ENCODE measurements around the gene SMO. TPM values are rescaled to one million over a fixed set of nuclear protein-coding genes. Genes with fewer than 3 reads are reported as not detected.

SMO gene
- total and polyA plus RNA-seq, 2 donors (not counting 3 experiments of a cell fraction or from before 2014, with no cell fraction given): 13.2 to 16.5 TPM

DNA sequence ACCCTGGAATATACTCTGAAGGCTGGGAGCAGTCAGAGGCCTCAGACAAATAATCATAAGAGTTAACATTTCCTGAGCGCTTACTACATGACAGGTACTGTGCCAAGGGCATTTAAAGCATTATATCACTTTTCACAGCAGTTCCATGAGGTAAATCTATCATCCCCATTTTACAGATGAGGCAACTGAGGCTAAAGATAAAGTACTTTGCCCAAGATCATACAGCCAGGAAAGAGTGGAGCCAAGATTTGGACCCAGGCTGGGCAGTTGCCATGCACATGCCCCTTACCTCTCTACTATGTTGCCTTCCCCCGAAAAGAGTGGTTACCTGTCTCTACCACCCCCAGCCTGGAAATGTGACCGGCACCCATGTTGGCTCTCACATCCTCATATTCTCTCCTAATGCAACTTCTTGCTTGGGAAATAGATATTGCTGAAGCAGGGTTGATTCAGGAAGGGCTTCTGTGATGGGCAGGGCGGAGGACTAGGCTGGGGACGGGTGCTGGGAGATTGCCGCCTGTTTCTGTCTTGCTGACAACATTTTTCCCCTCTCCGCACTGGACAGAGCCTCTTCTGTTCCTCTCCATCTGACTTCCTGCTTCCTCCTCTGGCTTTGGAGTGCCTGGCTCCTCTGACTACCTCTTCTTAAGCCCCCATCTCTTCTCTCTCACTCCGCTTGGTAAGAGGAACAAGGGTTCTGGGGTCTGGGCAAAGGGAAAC is 13.8 kb downstream of the SMO start:
- no peaks in the 10 kb centered on the region for H4K20me1 ChIP-seq (replicated peaks; ENCODE audit: control insufficient read depth, extremely low read depth, insufficient read depth, low read length)
- TF ChIP-seq EZH2 (IDR thresholded peaks at IDR 0.05; ENCODE audit: borderline replicate concordance, low read depth, low read length, severe bottlenecking) (no peak), POLR2AphosphoS5 (IDR thresholded peaks at IDR 0.05; ENCODE audit: insufficient read depth, low read depth, low read length) (no peak), JUN (IDR thresholded peaks at IDR 0.05; ENCODE audit: borderline replicate concordance, insufficient read depth, insufficient read length, low read depth) (no peak), FOS (IDR thresholded peaks at IDR 0.05; ENCODE audit: borderline replicate concordance, insufficient read depth, low read length) (no peak), GATA2 (IDR thresholded peaks at IDR 0.05; ENCODE audit: insufficient read depth, insufficient read length, low read depth, low read length) (no peak), POLR2A (IDR thresholded peaks at IDR 0.05; ENCODE audit: low read depth, low read length) (no peak)
- no peak overlapping the region for H3K4me2 ChIP-seq (ENCODE audit: insufficient read depth, low read length)
- H3K36me3 ChIP-seq (ENCODE audit: control insufficient read depth in 2 of 2, extremely low read depth in 1 of 2, insufficient read depth in 2 of 2, low read length in 2 of 2): peaks cover 0 to 2% of the 10 kb centered on the region in 2 experiments
- H3K9ac ChIP-seq (replicated peaks; ENCODE audit: extremely low read depth, insufficient read depth, low read length): no peak overlapping the region
- H3K9me1 ChIP-seq (replicated peaks; ENCODE audit: control insufficient read depth, extremely low read depth, insufficient read depth, low read length): no peaks in the 10 kb centered on the region
- DNase-seq (ENCODE audit: low read depth, low spot score): no peak
- FAIRE-seq: no peak
- dilution Hi-C loops (cut with MboI; ENCODE audit: extremely low pct_ligation_motif_present, low sequenced_read_pairs) (no loop called here), intact Hi-C loops (cut with micrococcal nuclease) (no loop called here)
- H3K27ac ChIP-seq (ENCODE audit: insufficient read depth, low read depth, low read length): no peak overlapping the region
- POLR2A ChIA-PET: no interaction called here
- H3K27me3 ChIP-seq (ENCODE audit: control insufficient read depth in 2 of 2, insufficient read depth in 2 of 2, low read length in 2 of 2): no peaks in the 10 kb centered on the region
- CTCF ChIA-PET: interaction anchor here (3.0 kb wide), 1 partner anchor 38 kb away, joined by 18 read pairs; no protein-coding TSS in a partner anchor
- no TSS peak for BruUV-seq (replicated peaks)
- H3K4me3 ChIP-seq (replicated peaks in 1 of 3; ENCODE audit: insufficient read depth in 1 of 3, low read depth in 1 of 3, low read length in 3 of 3): no peak overlapping the region
- H3K9me3 ChIP-seq (replicated peaks; ENCODE audit: control insufficient read depth, insufficient read depth, low read length): no peaks in the 10 kb centered on the region
- H2AFZ ChIP-seq (ENCODE audit: low read depth, low read length): no peak overlapping the region
- H3K4me1 ChIP-seq (ENCODE audit: control insufficient read depth, extremely low read depth, insufficient read depth, low read length): no peaks in the 10 kb centered on the region
- H3K79me2 ChIP-seq (ENCODE audit: control insufficient read depth, insufficient read depth, low read length): no peaks in the 10 kb centered on the region

DNA sequence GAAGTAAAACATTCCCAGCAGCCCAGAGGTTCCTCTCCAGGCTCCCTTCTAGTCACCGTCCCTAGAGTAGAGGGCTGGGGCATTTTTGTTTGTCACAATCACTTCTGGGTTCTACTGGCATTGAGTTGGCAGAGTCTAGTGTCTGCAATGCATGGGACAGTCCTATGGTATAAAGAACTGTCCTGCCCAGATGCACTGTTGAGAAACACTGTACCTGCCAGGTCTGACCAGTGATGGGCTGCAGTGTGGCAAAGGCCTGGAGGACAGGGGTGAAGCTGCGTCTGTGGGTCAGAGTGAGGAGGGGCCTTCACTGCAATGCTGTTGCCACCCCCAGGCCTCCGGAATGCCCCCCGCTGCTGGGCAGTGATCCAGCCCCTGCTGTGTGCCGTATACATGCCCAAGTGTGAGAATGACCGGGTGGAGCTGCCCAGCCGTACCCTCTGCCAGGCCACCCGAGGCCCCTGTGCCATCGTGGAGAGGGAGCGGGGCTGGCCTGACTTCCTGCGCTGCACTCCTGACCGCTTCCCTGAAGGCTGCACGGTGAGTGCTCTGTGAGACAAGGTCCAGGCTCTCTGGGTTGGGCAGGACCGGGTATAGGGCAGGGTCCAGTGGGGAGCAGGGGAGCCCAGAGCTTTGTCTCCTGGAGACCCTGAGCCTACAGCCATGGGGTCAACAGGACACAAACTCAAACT is 14.8 kb downstream of the SMO start:
- no peaks in the 10 kb centered on the region for H4K20me1 ChIP-seq (replicated peaks; ENCODE audit: control insufficient read depth, extremely low read depth, insufficient read depth, low read length)
- no peak overlapping the region for H3K4me2 ChIP-seq (ENCODE audit: insufficient read depth, low read length)

More for the DNA sequence above, 14.8 kb downstream of the SMO start:
- Histone ChIP-seq H3K27ac (ENCODE audit: insufficient read depth, low read depth, low read length) (no peak overlapping the region), H2AFZ (ENCODE audit: low read depth, low read length) (no peak overlapping the region), H3K4me1 (ENCODE audit: control insufficient read depth, extremely low read depth, insufficient read depth, low read length) (no peaks in the 10 kb centered on the region), H3K27me3 (ENCODE audit: control insufficient read depth in 2 of 2, insufficient read depth in 2 of 2, low read length in 2 of 2) (no peaks in the 10 kb centered on the region), H3K4me3 (replicated peaks in 1 of 3; ENCODE audit: insufficient read depth in 1 of 3, low read depth in 1 of 3, low read length in 3 of 3) (no peak overlapping the region), H3K9ac (replicated peaks; ENCODE audit: extremely low read depth, insufficient read depth, low read length) (no peak overlapping the region), H3K36me3 (ENCODE audit: control insufficient read depth in 2 of 2, extremely low read depth in 1 of 2, insufficient read depth in 2 of 2, low read length in 2 of 2) (peaks cover 0 to 2% of the 10 kb centered on the region in 2 experiments), H3K79me2 (ENCODE audit: control insufficient read depth, insufficient read depth, low read length) (no peaks in the 10 kb centered on the region), H3K9me3 (replicated peaks; ENCODE audit: control insufficient read depth, insufficient read depth, low read length) (no peaks in the 10 kb centered on the region), H3K9me1 (replicated peaks; ENCODE audit: control insufficient read depth, extremely low read depth, insufficient read depth, low read length) (no peaks in the 10 kb centered on the region)
- no peak for DNase-seq (ENCODE audit: low read depth, low spot score)
- no TSS peak for BruUV-seq (replicated peaks)
- no peak for FAIRE-seq
- ChIA-PET CTCF (interaction anchor here (1.3 to 3.0 kb wide), 2 partner anchors 15 to 39 kb away, joined by 6 to 18 read pairs; no protein-coding TSS in a partner anchor), POLR2A (no interaction called here)
- TF ChIP-seq GATA2 (IDR thresholded peaks at IDR 0.05; ENCODE audit: insufficient read depth, insufficient read length, low read depth, low read length): no peak
- TF ChIP-seq MYC (IDR thresholded peaks at IDR 0.05; ENCODE audit: low read depth, low read length): no peak
- TF ChIP-seq, protein P1, sequence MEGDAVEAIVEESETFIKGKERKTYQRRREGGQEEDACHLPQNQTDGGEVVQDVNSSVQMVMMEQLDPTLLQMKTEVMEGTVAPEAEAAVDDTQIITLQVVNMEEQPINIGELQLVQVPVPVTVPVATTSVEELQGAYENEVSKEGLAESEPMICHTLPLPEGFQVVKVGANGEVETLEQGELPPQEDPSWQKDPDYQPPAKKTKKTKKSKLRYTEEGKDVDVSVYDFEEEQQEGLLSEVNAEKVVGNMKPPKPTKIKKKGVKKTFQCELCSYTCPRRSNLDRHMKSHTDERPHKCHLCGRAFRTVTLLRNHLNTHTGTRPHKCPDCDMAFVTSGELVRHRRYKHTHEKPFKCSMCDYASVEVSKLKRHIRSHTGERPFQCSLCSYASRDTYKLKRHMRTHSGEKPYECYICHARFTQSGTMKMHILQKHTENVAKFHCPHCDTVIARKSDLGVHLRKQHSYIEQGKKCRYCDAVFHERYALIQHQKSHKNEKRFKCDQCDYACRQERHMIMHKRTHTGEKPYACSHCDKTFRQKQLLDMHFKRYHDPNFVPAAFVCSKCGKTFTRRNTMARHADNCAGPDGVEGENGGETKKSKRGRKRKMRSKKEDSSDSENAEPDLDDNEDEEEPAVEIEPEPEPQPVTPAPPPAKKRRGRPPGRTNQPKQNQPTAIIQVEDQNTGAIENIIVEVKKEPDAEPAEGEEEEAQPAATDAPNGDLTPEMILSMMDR (IDR thresholded peaks at IDR 0.05; ENCODE audit: extremely low read depth in 1 of 2, insufficient read depth in 1 of 2, low read depth in 1 of 2, low read length in 2 of 2): no peak
- TF ChIP-seq FOS (IDR thresholded peaks at IDR 0.05; ENCODE audit: borderline replicate concordance, insufficient read depth, low read length): no peak
- TF ChIP-seq POLR2A (IDR thresholded peaks at IDR 0.05; ENCODE audit: low read depth, low read length): no peak
- no peak for TF ChIP-seq EZH2 (IDR thresholded peaks at IDR 0.05; ENCODE audit: borderline replicate concordance, low read depth, low read length, severe bottlenecking)
- TF ChIP-seq POLR2AphosphoS5 (IDR thresholded peaks at IDR 0.05; ENCODE audit: insufficient read depth, low read depth, low read length): no peak
- TF ChIP-seq, protein P2, sequence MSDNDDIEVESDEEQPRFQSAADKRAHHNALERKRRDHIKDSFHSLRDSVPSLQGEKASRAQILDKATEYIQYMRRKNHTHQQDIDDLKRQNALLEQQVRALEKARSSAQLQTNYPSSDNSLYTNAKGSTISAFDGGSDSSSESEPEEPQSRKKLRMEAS (IDR thresholded peaks at IDR 0.05; ENCODE audit: insufficient read depth, insufficient read length): no peak
- no peak for TF ChIP-seq JUN (IDR thresholded peaks at IDR 0.05; ENCODE audit: borderline replicate concordance, insufficient read depth, insufficient read length, low read depth)
- dilution Hi-C loops (cut with MboI; ENCODE audit: extremely low pct_ligation_motif_present, low sequenced_read_pairs): no loop called here
- intact Hi-C loops (cut with micrococcal nuclease): no loop called here

Data from endothelial cell of umbilical vein (primary cell).